CD4-positive, alpha-beta T cell treated with Interleukin-1 beta for 1 hour (primary cell): ENCODE measurements around the gene SP4.

Source experiments
- DNase-seq, 2 donors: peaks; one replicate each; pipeline ENCODE4 v3.0.0-alpha.2; 2020 to 2022

SP4 gene

GRCh38 chr7:21427871-21428658, at the start of gene SP4:
Gene SP4, plus strand, starts transcription at chr7:21428083. Its CDS starts 169 bp downstream, at chr7:21428252.
- DNase-seq = peak; percentile 97

GRCh38 chr7:21383227-21384220, 44.4 kb upstream of the SP4 start:
- DNase-seq = peak in 1 of 2 donors; percentile 31

- no peak for DNase-seq
Measured at GRCh38 chr7:21393937-21394336, 33.9 kb upstream of the SP4 start.

GRCh38 chr7:21401944-21402343, 25.9 kb upstream of the SP4 start:
- DNase-seq = no peak

- no peak for DNase-seq
Measured at GRCh38 chr7:21407796-21408480, 19.9 kb upstream of the SP4 start.

- no peak for DNase-seq
Measured at GRCh38 chr7:21408481-21408820, 19.4 kb upstream of the SP4 start.

- DNase-seq = peak in 1 of 2 donors; percentile 25
Measured at GRCh38 chr7:21412410-21412851, 15.5 kb upstream of the SP4 start.

GRCh38 chr7:21412957-21413356, 14.9 kb upstream of the SP4 start:
- DNase-seq = no peak

- DNase-seq = no peak
Measured at GRCh38 chr7:21413502-21413901, 14.4 kb upstream of the SP4 start.

GRCh38 chr7:21414795-21415393, 13.0 kb upstream of the SP4 start:
- no peak for DNase-seq

GRCh38 chr7:21417647-21418046, 10.2 kb upstream of the SP4 start:
- DNase-seq = no peak

GRCh38 chr7:21422751-21423150, 5.1 kb upstream of the SP4 start:
- DNase-seq = no peak

GRCh38 chr7:21425290-21425689, 2.6 kb upstream of the SP4 start:
- no peak for DNase-seq

GRCh38 chr7:21426286-21427181, 1.3 kb upstream of the SP4 start:
- DNase-seq = no peak

GRCh38 chr7:21427182-21427870, 557 bp upstream of the SP4 start:
- peak; percentile 99 for DNase-seq

- DNase-seq = no peak
Measured at GRCh38 chr7:21428659-21428941, 717 bp downstream of the SP4 start.

- DNase-seq = no peak
Measured at GRCh38 chr7:21429021-21429420, 1.1 kb downstream of the SP4 start.

GRCh38 chr7:21429786-21430574, 2.1 kb downstream of the SP4 start:
- no peak for DNase-seq

- no peak for DNase-seq
Measured at GRCh38 chr7:21430575-21430954, 2.7 kb downstream of the SP4 start.

- DNase-seq = no peak
Measured at GRCh38 chr7:21443149-21443841, 15.4 kb downstream of the SP4 start.
